HepG2 (cell line): Measurements from ENCODE around the gene GSAP. TPM values are rescaled to one million over a fixed set of nuclear protein-coding genes. Genes with fewer than 3 reads are reported as not detected.
A peak's percentile ranks its signal among the peaks of the same experiment; 100 is the strongest.

Experiments
- CAMTA2 ChIP-seq: sonication (generic); formaldehyde crosslinking; IDR thresholded peaks from 2 replicates; pipeline ENCODE4 v1.4.0; 2020; ENCODE audit warnings: mild to moderate bottlenecking, missing genetic modification reagents, borderline replicate concordance
- KMT2B ChIP-seq: IDR thresholded peaks from 2 replicates; pipeline ENCODE4 v1.6.1; 2016; ENCODE audit warnings: missing genetic modification reagents, missing compliant biosample characterization
- MIER3 ChIP-seq: IDR thresholded peaks from 2 replicates; pipeline ENCODE4 v1.6.1; 2016; ENCODE audit warnings: missing compliant biosample characterization, borderline replicate concordance
- PAF1 ChIP-seq: IDR thresholded peaks from 2 replicates; pipeline ENCODE4 v1.6.1; 2016; ENCODE audit warnings: missing genetic modification reagents, missing compliant biosample characterization
- POLR2AphosphoS5 ChIP-seq: IDR thresholded peaks from 2 replicates; pipeline ENCODE4 v1.6.1; 2012; ENCODE audit warnings: low read depth, low read length
- RAD21 ChIP-seq: fragments of 450-650 bp; formaldehyde crosslinking; IDR thresholded peaks from 2 replicates; pipeline ENCODE4 v1.5.0; 2020; ENCODE audit warnings: mild to moderate bottlenecking
- SOX13 ChIP-seq, 3 experiments: fragments of 450-650 bp in 1 of 3; sonication (generic) in 1 of 3; formaldehyde crosslinking in 1 of 3; IDR thresholded peaks in 2 of 3; conservative IDR thresholded peaks in 1 of 3; 2 replicates each; pipeline versions ENCODE4 v1.5.0 to v1.6.1; 2016 to 2020; ENCODE audit warnings: antibody characterized with exemption in 1 of 3, mild to moderate bottlenecking in 1 of 3, missing compliant biosample characterization in 1 of 3, missing genetic modification reagents in 1 of 3, moderate library complexity in 1 of 3
- TOE1 ChIP-seq: sonication (generic); formaldehyde crosslinking; IDR thresholded peaks from 2 replicates; pipeline ENCODE4 v1.4.0; 2020; ENCODE audit warnings: mild to moderate bottlenecking, missing genetic modification reagents
- ZBTB42 ChIP-seq: sonication (generic); formaldehyde crosslinking; IDR thresholded peaks from 2 replicates; pipeline ENCODE4 v1.5.0; 2020; ENCODE audit warnings: mild to moderate bottlenecking, missing genetic modification reagents
- ZFX ChIP-seq: sonication (generic); formaldehyde crosslinking; IDR thresholded peaks from 2 replicates; pipeline ENCODE4 v1.4.0; 2020; ENCODE audit warnings: mild to moderate bottlenecking, low read depth, missing genetic modification reagents, moderate library complexity
- ZNF138 ChIP-seq: sonication (generic); formaldehyde crosslinking; IDR thresholded peaks from 2 replicates; pipeline ENCODE4 v1.5.0; 2020; ENCODE audit warnings: mild to moderate bottlenecking, low read depth, missing genetic modification reagents
- ZNF30 ChIP-seq: sonication (generic); formaldehyde crosslinking; IDR thresholded peaks from 2 replicates; pipeline ENCODE4 v1.5.0; 2020; ENCODE audit warnings: mild to moderate bottlenecking, missing genetic modification reagents
- ZNF382 ChIP-seq: sonication (generic); formaldehyde crosslinking; IDR thresholded peaks from 2 replicates; pipeline ENCODE4 v1.5.0; 2020; ENCODE audit warnings: missing genetic modification reagents, mild to moderate bottlenecking, borderline replicate concordance
- ZNF430 ChIP-seq: sonication (generic); formaldehyde crosslinking; IDR thresholded peaks from 2 replicates; pipeline ENCODE4 v1.9.0; 2021; ENCODE audit warnings: mild to moderate bottlenecking, missing genetic modification reagents
- ZNF547 ChIP-seq: sonication (generic); formaldehyde crosslinking; IDR thresholded peaks from 2 replicates; pipeline ENCODE4 v1.5.1; 2020; ENCODE audit warnings: mild to moderate bottlenecking, missing genetic modification reagents
- ZNF776 ChIP-seq: sonication (generic); formaldehyde crosslinking; IDR thresholded peaks from 2 replicates; pipeline ENCODE4 v1.4.0; 2020; ENCODE audit warnings: mild to moderate bottlenecking, missing genetic modification reagents
- polyA plus RNA-seq, 8 experiments: library from polyadenylated mRNA; depleted of rRNA in 3 of 8; stranded (reverse) in 7 of 8; unstranded in 1 of 8; fragments of >200 nt; fragmentation: Illumina TruSeq in 4 of 8; extraction: Trizol in 4 of 8; gene quantifications; 2 replicates each; pipeline versions ENCODE4 v1.2.1 to v1.2.3, GENCODE V29; 2011 to 2016; ENCODE audit warnings: low read depth in 4 of 8, missing spikeins in 1 of 8, mixed read lengths in 1 of 8; ENCODE audit not compliant: insufficient read depth in 1 of 8
- total RNA-seq, 5 experiments: library from RNA; depleted of rRNA; stranded (reverse); fragments of >200 nt; fragmentation: Illumina TruSeq; extraction: Trizol; gene quantifications; 2 replicates each; pipeline ENCODE4 v1.2.3, GENCODE V29; 2016; ENCODE audit warnings: low read depth in 1 of 5
- TF ChIP-seq, protein P1 (sequence below): sonication (generic); formaldehyde crosslinking; IDR thresholded peaks from 2 replicates; pipeline ENCODE4 v1.4.0; 2020; ENCODE audit warnings: mild to moderate bottlenecking, missing genetic modification reagents, borderline replicate concordance
- TF ChIP-seq, protein P2 (sequence below): sonication (generic); formaldehyde crosslinking; IDR thresholded peaks from 2 replicates; pipeline ENCODE4 v1.4.0; 2020; ENCODE audit warnings: mild to moderate bottlenecking, missing genetic modification reagents
- TF ChIP-seq, protein P3 (sequence below): sonication (generic); formaldehyde crosslinking; IDR thresholded peaks from 2 replicates; pipeline ENCODE4 v1.5.0; 2020; ENCODE audit warnings: mild to moderate bottlenecking, missing genetic modification reagents, moderate library complexity
- TF ChIP-seq, protein P4 (sequence below): sonication (generic); formaldehyde crosslinking; conservative IDR thresholded peaks from 2 replicates; pipeline ENCODE4 v1.4.0; 2020; ENCODE audit warnings: missing genetic modification reagents

Gene GSAP
- total and polyA plus RNA-seq, 2 of the 13 experiments (the other 11 are each of a cell fraction or from before 2014, with no cell fraction given) = 34.6 to 40.6 TPM

DNA sequence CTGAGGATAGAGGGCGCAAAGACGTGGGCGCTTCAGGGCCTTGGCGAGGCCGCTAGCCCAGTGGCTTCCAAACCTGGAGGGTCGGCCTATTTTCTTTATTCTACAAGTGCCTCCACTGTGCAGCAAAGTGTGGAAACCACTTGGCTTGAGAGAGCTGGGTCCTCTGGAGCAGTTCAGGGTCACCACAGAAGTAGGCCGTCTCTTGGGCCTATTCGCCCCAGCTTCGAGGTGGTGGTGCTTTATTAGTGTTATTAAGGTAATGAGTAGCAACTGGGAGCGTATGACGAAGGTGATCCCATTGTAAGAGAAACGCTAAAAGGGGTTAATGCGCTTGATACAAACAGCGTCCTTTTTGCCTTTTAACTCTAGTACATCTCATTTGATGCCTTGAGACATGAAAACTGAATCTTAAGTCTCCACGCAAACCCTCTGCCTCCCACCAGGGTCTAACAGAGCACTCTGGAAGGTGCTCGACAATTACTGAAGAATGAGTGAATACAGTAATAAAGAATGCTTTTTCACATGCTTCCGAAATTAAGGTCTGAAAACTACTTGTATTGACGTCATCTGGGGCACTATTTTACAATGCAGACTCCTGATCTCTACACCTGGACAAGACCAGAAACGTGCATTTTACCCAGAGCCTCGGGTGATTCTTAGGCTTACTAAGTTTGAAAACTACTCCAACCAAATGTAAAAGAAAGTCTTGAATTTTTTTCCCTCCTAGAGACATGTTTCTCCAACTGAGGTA, 647 bp upstream of the GSAP start (continued):
- TF ChIP-seq, protein P1, sequence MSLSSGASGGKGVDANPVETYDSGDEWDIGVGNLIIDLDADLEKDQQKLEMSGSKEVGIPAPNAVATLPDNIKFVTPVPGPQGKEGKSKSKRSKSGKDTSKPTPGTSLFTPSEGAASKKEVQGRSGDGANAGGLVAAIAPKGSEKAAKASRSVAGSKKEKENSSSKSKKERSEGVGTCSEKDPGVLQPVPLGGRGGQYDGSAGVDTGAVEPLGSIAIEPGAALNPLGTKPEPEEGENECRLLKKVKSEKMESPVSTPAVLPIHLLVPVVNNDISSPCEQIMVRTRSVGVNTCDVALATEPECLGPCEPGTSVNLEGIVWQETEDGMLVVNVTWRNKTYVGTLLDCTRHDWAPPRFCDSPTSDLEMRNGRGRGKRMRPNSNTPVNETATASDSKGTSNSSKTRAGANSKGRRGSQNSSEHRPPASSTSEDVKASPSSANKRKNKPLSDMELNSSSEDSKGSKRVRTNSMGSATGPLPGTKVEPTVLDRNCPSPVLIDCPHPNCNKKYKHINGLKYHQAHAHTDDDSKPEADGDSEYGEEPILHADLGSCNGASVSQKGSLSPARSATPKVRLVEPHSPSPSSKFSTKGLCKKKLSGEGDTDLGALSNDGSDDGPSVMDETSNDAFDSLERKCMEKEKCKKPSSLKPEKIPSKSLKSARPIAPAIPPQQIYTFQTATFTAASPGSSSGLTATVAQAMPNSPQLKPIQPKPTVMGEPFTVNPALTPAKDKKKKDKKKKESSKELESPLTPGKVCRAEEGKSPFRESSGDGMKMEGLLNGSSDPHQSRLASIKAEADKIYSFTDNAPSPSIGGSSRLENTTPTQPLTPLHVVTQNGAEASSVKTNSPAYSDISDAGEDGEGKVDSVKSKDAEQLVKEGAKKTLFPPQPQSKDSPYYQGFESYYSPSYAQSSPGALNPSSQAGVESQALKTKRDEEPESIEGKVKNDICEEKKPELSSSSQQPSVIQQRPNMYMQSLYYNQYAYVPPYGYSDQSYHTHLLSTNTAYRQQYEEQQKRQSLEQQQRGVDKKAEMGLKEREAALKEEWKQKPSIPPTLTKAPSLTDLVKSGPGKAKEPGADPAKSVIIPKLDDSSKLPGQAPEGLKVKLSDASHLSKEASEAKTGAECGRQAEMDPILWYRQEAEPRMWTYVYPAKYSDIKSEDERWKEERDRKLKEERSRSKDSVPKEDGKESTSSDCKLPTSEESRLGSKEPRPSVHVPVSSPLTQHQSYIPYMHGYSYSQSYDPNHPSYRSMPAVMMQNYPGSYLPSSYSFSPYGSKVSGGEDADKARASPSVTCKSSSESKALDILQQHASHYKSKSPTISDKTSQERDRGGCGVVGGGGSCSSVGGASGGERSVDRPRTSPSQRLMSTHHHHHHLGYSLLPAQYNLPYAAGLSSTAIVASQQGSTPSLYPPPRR (CRISPR knock-in tag) = no peak
- TF ChIP-seq, protein P2, sequence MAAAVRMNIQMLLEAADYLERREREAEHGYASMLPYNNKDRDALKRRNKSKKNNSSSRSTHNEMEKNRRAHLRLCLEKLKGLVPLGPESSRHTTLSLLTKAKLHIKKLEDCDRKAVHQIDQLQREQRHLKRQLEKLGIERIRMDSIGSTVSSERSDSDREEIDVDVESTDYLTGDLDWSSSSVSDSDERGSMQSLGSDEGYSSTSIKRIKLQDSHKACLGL (CRISPR knock-in tag) = no peak
- no peak for TF ChIP-seq SOX13 (IDR thresholded peaks at IDR 0.05)
- no peak for TF ChIP-seq SOX13 (CRISPR knock-in tag; conservative IDR thresholded peaks at IDR 0.05 in 1 of 2, IDR thresholded peaks at IDR 0.05 in 1 of 2)
- TF ChIP-seq, protein P3, sequence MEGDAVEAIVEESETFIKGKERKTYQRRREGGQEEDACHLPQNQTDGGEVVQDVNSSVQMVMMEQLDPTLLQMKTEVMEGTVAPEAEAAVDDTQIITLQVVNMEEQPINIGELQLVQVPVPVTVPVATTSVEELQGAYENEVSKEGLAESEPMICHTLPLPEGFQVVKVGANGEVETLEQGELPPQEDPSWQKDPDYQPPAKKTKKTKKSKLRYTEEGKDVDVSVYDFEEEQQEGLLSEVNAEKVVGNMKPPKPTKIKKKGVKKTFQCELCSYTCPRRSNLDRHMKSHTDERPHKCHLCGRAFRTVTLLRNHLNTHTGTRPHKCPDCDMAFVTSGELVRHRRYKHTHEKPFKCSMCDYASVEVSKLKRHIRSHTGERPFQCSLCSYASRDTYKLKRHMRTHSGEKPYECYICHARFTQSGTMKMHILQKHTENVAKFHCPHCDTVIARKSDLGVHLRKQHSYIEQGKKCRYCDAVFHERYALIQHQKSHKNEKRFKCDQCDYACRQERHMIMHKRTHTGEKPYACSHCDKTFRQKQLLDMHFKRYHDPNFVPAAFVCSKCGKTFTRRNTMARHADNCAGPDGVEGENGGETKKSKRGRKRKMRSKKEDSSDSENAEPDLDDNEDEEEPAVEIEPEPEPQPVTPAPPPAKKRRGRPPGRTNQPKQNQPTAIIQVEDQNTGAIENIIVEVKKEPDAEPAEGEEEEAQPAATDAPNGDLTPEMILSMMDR = peak; percentile 27; the same call in 1 of the 2 replicates
- no peak for TF ChIP-seq ZNF138 (CRISPR knock-in tag)
- TF ChIP-seq ZNF30 (CRISPR knock-in tag) = no peak
- no peak for TF ChIP-seq TOE1 (CRISPR knock-in tag)
- TF ChIP-seq KMT2B = no peak
- no peak for TF ChIP-seq MIER3 (CRISPR knock-in tag)
- TF ChIP-seq RAD21 (CRISPR knock-in tag) = 0 out of 2 replicates have a peak, but pooled peaks have one; percentile 47
- TF ChIP-seq, protein P4, sequence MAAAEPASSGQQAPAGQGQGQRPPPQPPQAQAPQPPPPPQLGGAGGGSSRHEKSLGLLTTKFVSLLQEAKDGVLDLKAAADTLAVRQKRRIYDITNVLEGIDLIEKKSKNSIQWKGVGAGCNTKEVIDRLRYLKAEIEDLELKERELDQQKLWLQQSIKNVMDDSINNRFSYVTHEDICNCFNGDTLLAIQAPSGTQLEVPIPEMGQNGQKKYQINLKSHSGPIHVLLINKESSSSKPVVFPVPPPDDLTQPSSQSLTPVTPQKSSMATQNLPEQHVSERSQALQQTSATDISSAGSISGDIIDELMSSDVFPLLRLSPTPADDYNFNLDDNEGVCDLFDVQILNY (CRISPR knock-in tag) = peak; percentile 19; the same call in 1 of the 2 replicates
- TF ChIP-seq CAMTA2 = no peak
- TF ChIP-seq POLR2AphosphoS5 = no peak; the same call in 1 of the 2 replicates
- TF ChIP-seq ZNF382 = no peak
- no peak for TF ChIP-seq ZNF430 (CRISPR knock-in tag)
- 0 out of 2 replicates have a peak, but pooled peaks have one; percentile 18 for TF ChIP-seq ZBTB42 (CRISPR knock-in tag)
- TF ChIP-seq ZFX (CRISPR knock-in tag) = peak; percentile 98
- TF ChIP-seq ZNF776 = no peak
- no peak for TF ChIP-seq ZNF547
- TF ChIP-seq PAF1 (CRISPR knock-in tag) = no peak
